GM21717 (cell line): ENCODE measurements around the gene NIPSNAP3A.
A peak's percentile ranks its signal among the peaks of the same experiment; 100 is the strongest.

Experiments used
- ATAC-seq: cut with Tn5 transposase; IDR thresholded peaks from one replicate; pipeline ENCODE4 v1.9.1; 2021; ENCODE audit warnings: mild to moderate bottlenecking, moderate library complexity; ENCODE audit not compliant: unreplicated experiment

NIPSNAP3A gene

GRCh38 chr9:104774132-104774531, 26.6 kb downstream of the NIPSNAP3A start:
- ATAC-seq, result no peak

GRCh38 chr9:104774831-104775573, 27.5 kb downstream of the NIPSNAP3A start:
- ATAC-seq, result peak; percentile 94

DNA sequence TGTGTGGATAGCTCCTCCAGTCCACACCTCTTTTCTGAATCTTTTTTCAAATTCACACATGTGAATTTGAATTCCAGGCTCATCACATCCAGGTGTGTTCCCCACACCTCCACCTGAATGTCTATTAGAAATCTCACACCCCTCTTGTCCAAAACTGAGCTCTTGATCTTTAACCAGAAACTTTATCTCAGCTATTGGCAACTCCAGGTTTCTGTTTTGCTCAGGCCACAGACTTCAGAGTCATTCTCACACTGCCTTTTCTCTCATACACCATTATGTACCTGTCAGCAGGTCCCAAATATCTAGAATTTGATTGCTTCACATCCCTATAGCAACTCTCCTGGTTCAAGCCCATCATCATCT, 28.1 kb downstream of the NIPSNAP3A start:
- ATAC-seq, result peak; percentile 86

- ATAC-seq, result no peak
These were observed 28.5 kb downstream of the NIPSNAP3A start for GRCh38 chr9:104775976-104776375.

DNA sequence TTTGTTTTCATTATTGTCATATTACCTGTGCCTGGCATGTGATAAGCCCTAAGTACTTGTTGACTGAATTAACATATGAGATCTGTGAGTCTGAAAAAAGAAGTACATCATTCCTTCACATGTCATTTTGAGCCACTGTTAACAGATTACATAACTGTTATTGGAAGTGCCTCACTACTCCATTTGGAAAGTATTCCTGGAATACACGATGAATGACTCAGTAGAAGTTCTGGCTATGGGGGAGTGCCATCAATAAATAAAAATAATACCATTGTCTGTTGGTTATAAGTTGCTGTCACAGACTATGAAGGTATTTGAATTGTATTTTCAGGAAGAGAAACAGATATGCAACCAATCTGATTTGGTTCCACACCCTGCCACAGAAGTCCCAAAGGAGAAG, 29.3 kb downstream of the NIPSNAP3A start:
- ATAC-seq, result no peak

DNA sequence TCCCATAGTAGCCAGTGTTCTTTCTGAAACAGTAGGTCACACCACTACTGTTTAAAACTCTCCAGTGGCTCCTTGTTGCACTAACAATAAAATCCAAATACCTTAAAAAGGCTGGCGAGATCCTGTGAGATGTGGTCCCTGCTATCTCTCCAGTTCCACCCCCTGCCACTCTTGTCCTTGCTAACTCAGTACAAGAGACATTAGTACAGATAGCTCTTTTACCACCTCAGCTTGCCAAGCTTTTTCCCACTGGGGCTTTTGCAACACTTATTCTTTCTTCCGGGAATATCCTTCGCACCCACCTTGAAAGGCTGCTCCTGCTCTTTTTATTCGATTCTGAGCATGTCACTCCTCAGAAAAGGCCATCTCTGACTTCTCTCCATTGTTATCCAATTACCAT, 31.3 kb downstream of the NIPSNAP3A start:
- ATAC-seq, result no peak

DNA sequence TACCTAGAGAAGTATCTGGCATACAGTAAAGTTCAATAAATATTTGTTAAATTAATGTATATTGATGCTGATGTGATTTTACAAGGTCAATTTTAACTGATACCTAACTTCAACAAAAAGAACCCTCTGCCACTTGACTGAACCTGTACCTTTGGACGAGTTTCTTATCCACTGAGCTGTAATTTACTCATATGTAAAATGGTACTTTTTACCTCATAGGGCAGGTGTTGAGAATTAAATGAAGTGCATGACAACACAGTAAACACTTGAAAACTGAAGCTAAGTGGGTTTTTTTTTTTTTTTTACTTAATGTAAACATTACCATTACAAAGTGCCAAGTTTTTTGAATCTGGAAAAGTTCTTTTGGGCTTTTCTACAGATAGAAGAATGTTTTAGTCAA, 31.9 kb downstream of the NIPSNAP3A start:
- no peak for ATAC-seq

DNA sequence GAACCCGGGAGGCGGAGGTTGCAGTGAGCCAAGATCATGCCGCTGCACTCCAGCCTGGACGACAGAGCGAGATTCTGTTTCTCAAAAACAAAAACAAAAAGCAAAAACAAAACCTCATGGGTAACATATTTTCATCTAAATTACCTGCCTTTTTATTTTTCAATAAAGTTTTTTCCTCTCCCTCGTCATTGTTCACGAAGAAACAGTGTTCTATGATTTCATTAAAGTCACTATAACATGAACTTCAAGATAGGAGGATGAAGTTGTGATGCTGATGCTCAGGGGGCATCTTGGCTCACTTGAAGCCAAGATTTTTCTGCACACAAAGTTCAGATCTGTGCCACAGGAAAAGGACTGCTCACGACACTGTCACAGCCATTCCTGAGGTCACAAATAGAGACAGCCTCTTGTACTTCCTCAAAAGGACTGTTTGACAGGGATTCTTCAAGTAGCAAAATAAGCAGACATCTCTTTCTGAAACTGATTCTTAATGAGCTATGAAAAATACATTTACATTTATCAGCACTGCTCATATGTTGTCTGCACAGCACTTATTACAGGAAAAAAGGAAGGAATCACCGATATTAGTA, 32.6 kb downstream of the NIPSNAP3A start:
- ATAC-seq, result no peak

- no peak for ATAC-seq
These were observed 33.4 kb downstream of the NIPSNAP3A start for GRCh38 chr9:104780796-104781395.

DNA sequence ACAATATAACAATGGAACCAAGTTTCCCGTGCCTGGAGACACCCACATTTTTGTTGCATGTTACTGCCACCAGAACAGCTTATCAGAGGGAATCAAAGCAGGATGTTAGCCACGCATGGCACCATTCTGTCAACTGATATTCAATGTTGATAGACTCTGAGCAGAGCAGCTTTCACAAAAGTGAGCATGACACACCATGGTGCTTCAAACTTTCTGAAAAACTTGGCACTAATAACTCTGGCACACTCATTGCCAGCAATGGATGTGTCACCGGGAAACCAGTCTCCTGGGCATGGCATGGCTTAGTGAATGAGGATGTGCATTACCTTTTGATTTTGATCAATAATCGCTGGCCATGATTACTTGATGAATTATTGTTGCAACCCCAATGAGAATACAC, 36.1 kb downstream of the NIPSNAP3A start:
- ATAC-seq, result no peak

DNA sequence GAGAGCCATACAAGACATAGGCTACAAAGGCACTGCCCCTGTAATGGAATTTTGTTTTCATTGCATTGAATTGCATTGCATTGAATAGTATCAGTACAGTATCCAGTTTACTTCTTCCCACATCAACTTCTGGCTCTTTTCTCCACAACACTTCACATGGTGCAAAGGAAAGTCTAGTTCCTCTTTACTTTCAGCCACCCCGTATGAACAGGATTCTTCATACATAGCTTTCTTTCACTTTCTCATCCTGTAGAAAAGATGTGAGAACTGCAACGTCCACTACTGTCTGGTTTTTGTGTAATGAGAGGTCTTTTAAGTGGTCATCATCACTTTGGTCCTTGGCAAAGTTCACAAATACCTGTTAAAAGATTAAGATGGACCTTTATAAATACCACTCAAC, 36.6 kb downstream of the NIPSNAP3A start:
- peak; percentile 91 for ATAC-seq

GRCh38 chr9:104786293-104786692, 38.8 kb downstream of the NIPSNAP3A start:
- ATAC-seq, result no peak

DNA sequence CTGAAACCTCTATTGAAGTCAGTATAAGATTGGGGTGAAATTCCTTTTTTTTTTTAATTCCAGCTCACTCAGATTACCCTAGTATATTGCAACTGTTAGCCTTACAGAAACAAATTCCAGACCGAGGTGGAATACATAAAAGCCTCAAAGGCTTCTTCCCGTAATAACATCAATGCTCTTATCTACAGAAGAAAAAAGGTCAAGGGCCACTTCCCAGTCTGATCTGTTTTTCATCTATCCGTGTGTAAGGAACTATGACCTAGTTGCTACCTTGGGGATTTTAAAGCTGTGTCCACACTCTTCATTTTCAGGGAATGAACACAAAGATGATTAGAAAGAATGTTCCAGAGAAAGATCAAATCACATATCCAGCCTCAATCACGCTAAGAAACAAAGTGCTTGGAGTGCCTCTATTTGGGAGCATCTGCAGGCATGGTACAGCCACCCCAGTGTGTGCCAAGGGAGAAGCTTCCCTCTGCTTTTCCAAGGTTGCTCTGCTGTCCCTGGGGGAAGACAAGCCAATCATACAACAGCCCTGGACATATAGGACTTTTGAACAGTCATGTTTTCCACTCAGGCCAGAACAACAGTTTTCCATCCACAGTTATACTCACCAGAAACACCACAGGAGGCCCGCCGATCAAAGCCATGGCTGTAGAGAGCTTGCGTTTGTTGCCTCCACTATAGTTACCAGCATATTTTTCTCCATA, 40.0 kb downstream of the NIPSNAP3A start:
- no peak for ATAC-seq

DNA sequence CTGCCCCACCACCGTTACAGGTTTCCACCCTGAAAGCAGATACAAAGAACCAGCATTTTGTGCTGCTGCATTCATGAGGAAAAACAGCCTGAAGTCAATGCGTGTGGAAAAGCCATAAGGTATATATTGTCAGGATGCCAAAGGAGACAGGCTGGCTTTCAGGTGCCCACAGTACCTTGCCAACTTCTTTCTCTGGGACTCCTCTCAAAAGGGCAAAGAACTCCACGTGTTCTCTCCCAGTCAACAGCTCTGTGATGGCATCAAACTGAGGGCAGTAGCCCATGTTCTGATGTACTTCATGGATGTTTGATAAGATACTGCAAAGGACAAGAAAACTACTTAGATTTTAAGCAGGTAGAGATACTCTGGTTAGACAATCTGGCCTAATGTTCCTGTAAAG, 40.8 kb downstream of the NIPSNAP3A start:
- ATAC-seq, result no peak

- ATAC-seq, result no peak
These were observed 46.6 kb downstream of the NIPSNAP3A start for GRCh38 chr9:104794070-104794469.

DNA sequence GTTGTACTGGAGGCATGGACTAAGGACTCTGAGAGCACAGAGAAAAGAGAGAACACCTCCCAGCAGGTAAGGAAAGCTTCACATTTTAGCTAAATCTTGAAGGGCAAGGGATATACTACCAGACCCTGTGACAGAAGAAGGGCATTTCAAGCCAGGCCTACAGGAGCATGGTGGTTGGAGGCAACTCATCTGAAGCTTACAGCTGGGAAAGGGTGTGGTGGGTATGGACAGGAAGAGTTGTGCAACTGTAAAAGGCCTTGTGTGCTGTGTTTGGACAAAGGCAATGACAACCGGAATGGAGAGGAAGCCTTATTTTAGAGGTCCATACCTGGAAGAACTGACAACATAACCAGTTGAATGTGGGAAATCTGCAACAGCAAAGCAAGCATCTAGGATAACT, 47.6 kb downstream of the NIPSNAP3A start:
- ATAC-seq, result no peak

- no peak for ATAC-seq
These were observed 48.4 kb downstream of the NIPSNAP3A start for GRCh38 chr9:104795857-104796256.

GRCh38 chr9:104798209-104798995, 50.9 kb downstream of the NIPSNAP3A start:
- ATAC-seq, result no peak

DNA sequence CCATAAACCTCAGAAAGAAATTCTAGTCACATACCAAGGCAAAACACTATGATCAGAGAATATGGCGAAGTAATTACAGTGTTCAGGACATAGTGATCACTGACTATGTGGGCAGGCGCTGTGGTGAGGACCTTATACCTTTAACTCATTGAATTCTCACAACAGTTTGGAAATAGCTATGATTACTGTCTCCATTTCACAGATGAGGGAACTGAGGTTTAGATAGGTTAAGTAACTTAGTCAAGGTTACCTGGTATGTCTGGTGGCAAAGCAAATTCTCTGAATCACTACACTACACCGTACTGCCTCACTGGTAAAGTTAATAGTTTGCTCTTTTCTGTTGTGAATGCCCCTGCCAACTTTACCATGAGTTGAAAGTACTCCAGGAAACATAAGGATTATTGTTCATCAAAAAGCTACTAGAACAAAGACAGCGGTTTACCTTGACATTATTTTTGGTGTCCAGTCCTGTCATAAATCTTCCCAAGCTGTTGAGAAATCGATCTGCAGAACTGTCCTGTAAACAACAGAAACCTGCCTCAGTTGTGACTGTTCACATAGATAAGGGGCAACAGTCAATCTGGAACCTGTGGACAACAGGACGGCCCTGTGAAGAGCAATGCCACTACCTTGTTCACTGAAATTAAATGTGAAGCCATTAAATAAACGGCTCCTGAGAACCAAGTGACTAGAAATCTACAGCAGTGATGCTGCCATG, 52.7 kb downstream of the NIPSNAP3A start:
- no peak for ATAC-seq

- ATAC-seq, result no peak
These were observed 54.6 kb downstream of the NIPSNAP3A start for GRCh38 chr9:104802110-104802509.
